Measurements from ENCODE around the gene UBE2F.
A peak's percentile ranks its signal among the peaks of the same experiment; 100 is the strongest.

UBE2F gene

DNA sequence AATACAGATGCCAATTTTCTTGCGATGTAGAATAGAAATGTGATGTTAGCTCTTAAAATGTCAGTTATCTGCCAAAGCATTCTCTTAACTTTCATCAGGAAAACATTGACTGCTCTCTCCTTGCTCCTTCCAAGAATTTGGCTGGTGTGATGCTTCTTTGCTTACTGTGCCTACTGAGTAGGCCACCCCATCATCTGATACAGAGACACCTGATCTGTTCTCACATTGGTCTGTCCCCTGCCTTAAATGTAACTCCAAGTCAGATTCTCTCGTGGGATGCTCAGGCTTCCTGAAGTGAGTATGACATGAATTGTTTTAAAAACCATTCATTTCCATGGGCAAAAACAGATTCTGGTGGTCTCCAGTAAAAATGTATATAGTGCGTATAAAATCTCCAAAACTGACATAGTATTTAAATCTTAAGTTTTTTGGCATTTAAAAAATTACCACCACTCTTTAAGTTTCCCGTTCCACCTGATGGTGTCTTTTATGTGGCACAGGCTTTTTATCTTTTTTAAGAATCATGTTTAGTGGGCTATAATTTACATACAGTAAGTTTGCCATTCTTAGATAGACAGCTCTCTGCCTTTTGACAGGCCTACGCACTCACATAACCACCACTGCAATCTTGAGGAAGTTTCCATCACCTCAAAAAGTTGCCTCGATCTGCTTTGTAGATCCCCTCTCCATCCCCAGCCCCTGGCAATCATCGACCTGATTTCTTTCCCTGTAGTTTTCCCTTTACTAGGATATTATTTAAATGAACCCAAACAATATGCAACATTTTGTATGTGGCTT lies 36.6 kb downstream of the UBE2F start:
- no peak overlapping the region for H3K4me3 ChIP-seq (ENCODE audit: low read length)
- DNase-seq (ENCODE audit: low read depth), result no peak
- TF ChIP-seq, protein P1, sequence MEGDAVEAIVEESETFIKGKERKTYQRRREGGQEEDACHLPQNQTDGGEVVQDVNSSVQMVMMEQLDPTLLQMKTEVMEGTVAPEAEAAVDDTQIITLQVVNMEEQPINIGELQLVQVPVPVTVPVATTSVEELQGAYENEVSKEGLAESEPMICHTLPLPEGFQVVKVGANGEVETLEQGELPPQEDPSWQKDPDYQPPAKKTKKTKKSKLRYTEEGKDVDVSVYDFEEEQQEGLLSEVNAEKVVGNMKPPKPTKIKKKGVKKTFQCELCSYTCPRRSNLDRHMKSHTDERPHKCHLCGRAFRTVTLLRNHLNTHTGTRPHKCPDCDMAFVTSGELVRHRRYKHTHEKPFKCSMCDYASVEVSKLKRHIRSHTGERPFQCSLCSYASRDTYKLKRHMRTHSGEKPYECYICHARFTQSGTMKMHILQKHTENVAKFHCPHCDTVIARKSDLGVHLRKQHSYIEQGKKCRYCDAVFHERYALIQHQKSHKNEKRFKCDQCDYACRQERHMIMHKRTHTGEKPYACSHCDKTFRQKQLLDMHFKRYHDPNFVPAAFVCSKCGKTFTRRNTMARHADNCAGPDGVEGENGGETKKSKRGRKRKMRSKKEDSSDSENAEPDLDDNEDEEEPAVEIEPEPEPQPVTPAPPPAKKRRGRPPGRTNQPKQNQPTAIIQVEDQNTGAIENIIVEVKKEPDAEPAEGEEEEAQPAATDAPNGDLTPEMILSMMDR (IDR thresholded peaks at IDR 0.05; ENCODE audit: insufficient read depth, low read depth, low read length, missing control alignments), result no peak

DNA sequence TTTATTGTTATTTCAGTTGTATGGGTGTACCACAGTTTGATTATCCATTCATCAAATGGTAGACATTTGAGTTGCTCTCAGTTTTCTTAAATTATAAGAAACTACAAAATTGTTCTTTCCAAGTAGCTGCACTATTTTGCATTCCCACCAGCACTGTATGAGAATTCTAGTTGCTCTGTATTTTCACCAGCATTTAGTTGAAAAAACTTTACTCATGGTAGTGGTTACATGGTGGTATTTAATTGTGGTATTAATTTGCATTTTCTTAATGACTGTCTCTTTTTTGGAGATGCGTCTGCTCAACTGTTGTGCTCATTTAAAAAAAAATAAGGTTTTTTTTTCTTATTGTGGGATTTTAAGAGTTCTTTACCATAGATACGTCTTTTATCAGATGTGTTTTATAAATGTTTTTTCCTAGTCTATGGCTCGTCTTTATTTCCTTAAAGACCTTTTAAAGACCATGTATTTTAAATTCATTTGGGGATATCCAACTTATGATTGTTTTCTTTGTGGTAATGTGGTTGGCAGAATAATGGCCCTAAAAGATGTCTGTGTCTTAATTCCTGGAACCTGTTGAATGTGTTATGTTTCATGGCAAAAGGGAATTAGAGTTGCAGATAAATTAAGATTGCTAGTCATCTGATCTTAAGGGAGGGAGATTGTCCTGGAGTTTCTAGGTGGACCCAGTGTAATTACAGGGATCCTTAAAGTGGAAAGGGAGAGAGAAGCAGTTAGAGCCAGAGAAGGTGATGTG lies 37.4 kb downstream of the UBE2F start:
- no peak for DNase-seq (ENCODE audit: low read depth)
- no peak overlapping the region for H3K4me3 ChIP-seq (ENCODE audit: low read length)
- TF ChIP-seq, protein P1 (IDR thresholded peaks at IDR 0.05; ENCODE audit: insufficient read depth, low read depth, low read length, missing control alignments), result no peak

DNA sequence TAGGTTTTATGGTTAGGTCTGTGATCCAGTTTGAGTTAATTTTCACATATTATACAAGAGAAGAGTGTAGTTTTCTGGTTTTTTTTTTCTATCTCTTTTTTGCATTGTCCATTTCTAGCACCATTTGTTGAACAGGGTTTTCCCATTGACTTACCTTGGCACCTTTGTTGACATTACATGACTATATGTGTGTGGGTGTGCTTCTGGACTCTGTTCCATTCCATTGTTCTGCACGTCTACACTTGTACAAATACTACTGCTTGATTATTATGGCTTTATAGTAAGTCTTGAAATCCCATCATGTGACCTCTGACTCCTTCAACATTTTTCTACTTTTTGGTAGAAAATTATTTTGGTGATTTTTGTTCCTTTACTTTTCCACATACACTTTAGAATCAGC lies 38.7 kb downstream of the UBE2F start:
- peak; percentile 65 for DNase-seq (ENCODE audit: low read depth)
- TF ChIP-seq, protein P1 (IDR thresholded peaks at IDR 0.05; ENCODE audit: insufficient read depth, low read depth, low read length, missing control alignments), result no peak
- no peak overlapping the region for H3K4me3 ChIP-seq (ENCODE audit: low read length)

DNA sequence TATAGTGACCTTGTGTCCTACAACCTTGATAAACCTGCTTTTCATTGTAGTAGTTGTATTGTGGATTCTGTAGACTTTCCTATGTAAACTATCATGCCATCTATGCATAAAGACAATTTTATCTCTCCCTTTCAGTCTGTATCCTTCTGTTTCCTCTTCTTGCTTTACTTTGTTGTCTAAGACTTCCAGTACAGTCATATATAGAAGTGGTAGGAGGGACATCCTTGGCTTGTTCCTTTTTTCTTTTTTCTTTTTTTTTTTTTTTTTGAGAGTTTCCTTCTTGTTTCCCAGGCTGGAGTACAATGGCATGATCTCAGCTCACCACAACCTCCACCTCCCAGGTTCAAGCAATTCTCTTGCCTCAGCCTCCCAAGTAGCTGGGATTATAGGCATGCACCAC lies 39.7 kb downstream of the UBE2F start:
- H3K4me3 ChIP-seq (ENCODE audit: low read length), result no peak overlapping the region
- no peak for DNase-seq (ENCODE audit: low read depth)
- TF ChIP-seq, protein P1 (IDR thresholded peaks at IDR 0.05; ENCODE audit: insufficient read depth, low read depth, low read length, missing control alignments), result no peak

DNA sequence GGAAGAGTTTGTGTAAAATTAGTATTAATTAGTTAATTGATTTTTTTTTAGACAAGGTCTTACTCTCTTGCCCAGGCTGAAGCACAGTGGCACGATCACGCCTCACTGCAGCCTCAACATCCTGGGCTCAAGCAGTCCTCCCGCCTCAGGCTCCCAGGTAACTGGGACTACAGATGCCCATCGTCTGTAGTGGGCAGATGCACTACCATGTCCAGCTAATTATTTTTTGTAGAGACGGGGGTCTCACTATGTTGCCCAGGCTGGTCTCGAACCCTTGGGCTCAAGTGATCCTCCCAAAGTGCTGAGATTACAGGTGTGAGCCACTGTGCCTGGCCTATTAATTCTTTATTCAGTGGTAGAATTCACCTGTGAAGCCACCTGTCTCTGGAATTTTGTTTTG lies 41.1 kb downstream of the UBE2F start:
- no peak overlapping the region for H3K4me3 ChIP-seq (ENCODE audit: low read length)
- no peak for DNase-seq (ENCODE audit: low read depth)
- TF ChIP-seq, protein P1 (IDR thresholded peaks at IDR 0.05; ENCODE audit: insufficient read depth, low read depth, low read length, missing control alignments), result no peak

DNA sequence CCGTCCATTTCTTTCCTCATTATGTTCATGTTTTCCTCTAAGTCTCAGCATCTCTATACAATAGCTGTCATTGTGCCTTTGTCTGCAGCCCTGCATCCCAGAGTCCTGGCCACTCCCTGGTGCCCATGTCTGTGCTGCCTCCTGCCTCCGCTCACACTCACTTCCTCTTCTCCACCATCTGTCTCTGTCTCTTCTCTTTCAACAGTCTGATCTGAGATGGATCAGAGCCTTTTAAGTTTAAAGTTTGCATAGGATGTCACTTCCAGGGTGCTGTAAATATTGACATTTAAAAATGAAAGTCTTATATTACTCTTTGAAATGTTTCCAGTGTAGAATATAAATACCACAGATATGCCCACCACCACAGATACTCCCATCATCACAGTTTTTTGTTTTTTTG lies 42.7 kb downstream of the UBE2F start:
- TF ChIP-seq, protein P1 (IDR thresholded peaks at IDR 0.05; ENCODE audit: insufficient read depth, low read depth, low read length, missing control alignments), result no peak

More for the DNA sequence above, 42.7 kb downstream of the UBE2F start:
- H3K4me3 ChIP-seq (ENCODE audit: low read length), result no peak overlapping the region
- no peak for DNase-seq (ENCODE audit: low read depth)

Data from epithelial cell of esophagus (primary cell).